Glutamatergic neuron (in vitro differentiated cells): ENCODE measurements around the gene IL1RAP. TPM values are rescaled to one million over a fixed set of nuclear protein-coding genes. Genes with fewer than 3 reads are reported as not detected.

Source experiments
- DNase-seq: peaks from one replicate; pipeline ENCODE4 v3.0.0; 2022
- H3K27ac Mint-ChIP-seq: one replicate; pipeline ENCODE4 v1.8.0; 2020; ENCODE audit warnings: mild to moderate bottlenecking, mixed read lengths, inconsistent platforms; ENCODE audit not compliant: unreplicated experiment
- H3K27me3 Mint-ChIP-seq: one replicate; pipeline ENCODE4 v1.8.0; 2020; ENCODE audit warnings: mild to moderate bottlenecking, moderate library complexity, mixed read lengths, inconsistent platforms; ENCODE audit not compliant: unreplicated experiment
- H3K36me3 Mint-ChIP-seq: one replicate; pipeline ENCODE4 v1.8.0; 2020; ENCODE audit warnings: mild to moderate bottlenecking, mixed read lengths, inconsistent platforms; ENCODE audit not compliant: unreplicated experiment
- H3K4me1 Mint-ChIP-seq: one replicate; pipeline ENCODE4 v1.8.0; 2020; ENCODE audit warnings: mild to moderate bottlenecking, low read depth, mixed read lengths, inconsistent platforms; ENCODE audit not compliant: unreplicated experiment
- H3K4me3 Mint-ChIP-seq: one replicate; pipeline ENCODE4 v1.8.0; 2020; ENCODE audit warnings: mild to moderate bottlenecking, mixed read lengths, inconsistent platforms; ENCODE audit not compliant: unreplicated experiment
- H3K9me3 Mint-ChIP-seq: one replicate; pipeline ENCODE4 v1.8.0; 2020; ENCODE audit warnings: mild to moderate bottlenecking, moderate library complexity, mixed read lengths, inconsistent platforms; ENCODE audit not compliant: unreplicated experiment
- CTCF ChIP-seq: fragments of 200-600 bp; sonication (generic); IDR thresholded peaks from one replicate; pipeline ENCODE4 v1.5.0; 2021; ENCODE audit not compliant: partially characterized antibody, unreplicated experiment
- total RNA-seq: library from RNA; stranded (reverse); fragmentation: NEBNext Ultra II Directional; extraction: Animal tissue kit (Norgen Biotek cat#: 25700); gene quantifications from one replicate; pipeline ENCODE4 v1.2.1, GENCODE V29; 2021; ENCODE audit not compliant: unreplicated experiment

IL1RAP gene
- total RNA-seq, 1 donor from 2014 or later, result 0.37 TPM

- Mint-ChIP-seq H3K9me3 (no peaks in the 10 kb centered on the region), H3K36me3 (no peaks in the 10 kb centered on the region), H3K27me3 (no peaks in the 10 kb centered on the region), H3K27ac (no peak overlapping the region), H3K4me1 (no peaks in the 10 kb centered on the region), H3K4me3 (no peak overlapping the region)
- no peak for TF ChIP-seq CTCF
- DNase-seq, result no peak
Measured at GRCh38 chr3:190619353-190619752, 105.5 kb downstream of the IL1RAP start.

GRCh38 chr3:190619761-190620160 is 105.9 kb downstream of the IL1RAP start:
- no peaks in the 10 kb centered on the region for H3K27me3 Mint-ChIP-seq
- no peak for DNase-seq
- no peaks in the 10 kb centered on the region for H3K4me1 Mint-ChIP-seq
- TF ChIP-seq CTCF, result no peak
- H3K27ac Mint-ChIP-seq, result no peak overlapping the region
- no peak overlapping the region for H3K4me3 Mint-ChIP-seq
- no peaks in the 10 kb centered on the region for H3K36me3 Mint-ChIP-seq
- no peaks in the 10 kb centered on the region for H3K9me3 Mint-ChIP-seq

GRCh38 chr3:190620886-190621608 is 107.2 kb downstream of the IL1RAP start:
- no peaks in the 10 kb centered on the region for H3K36me3 Mint-ChIP-seq
- H3K9me3 Mint-ChIP-seq, result no peaks in the 10 kb centered on the region
- DNase-seq, result no peak
- H3K4me1 Mint-ChIP-seq, result no peaks in the 10 kb centered on the region
- TF ChIP-seq CTCF, result no peak
- no peak overlapping the region for H3K4me3 Mint-ChIP-seq
- H3K27ac Mint-ChIP-seq, result no peak overlapping the region
- H3K27me3 Mint-ChIP-seq, result no peaks in the 10 kb centered on the region

GRCh38 chr3:190621927-190622326 is 108.0 kb downstream of the IL1RAP start:
- no peak for TF ChIP-seq CTCF
- no peak for DNase-seq
- H3K36me3 Mint-ChIP-seq, result no peaks in the 10 kb centered on the region
- no peak overlapping the region for H3K4me3 Mint-ChIP-seq
- H3K4me1 Mint-ChIP-seq, result no peaks in the 10 kb centered on the region
- H3K27me3 Mint-ChIP-seq, result no peaks in the 10 kb centered on the region
- no peaks in the 10 kb centered on the region for H3K9me3 Mint-ChIP-seq
- H3K27ac Mint-ChIP-seq, result no peak overlapping the region

GRCh38 chr3:190624282-190624681 is 110.4 kb downstream of the IL1RAP start:
- no peak overlapping the region for H3K27ac Mint-ChIP-seq
- no peaks in the 10 kb centered on the region for H3K4me1 Mint-ChIP-seq
- H3K27me3 Mint-ChIP-seq, result no peaks in the 10 kb centered on the region
- TF ChIP-seq CTCF, result no peak
- no peak for DNase-seq
- H3K4me3 Mint-ChIP-seq, result no peak overlapping the region
- no peaks in the 10 kb centered on the region for H3K36me3 Mint-ChIP-seq
- H3K9me3 Mint-ChIP-seq, result no peaks in the 10 kb centered on the region
